Measurements from ENCODE around the gene KNCN.

The KNCN gene

GRCh38 chr1:46549697-46550681 lies 1.5 kb downstream of the KNCN start:
- no peak for DNase-seq (ENCODE audit: extremely low read depth, low read depth)
- TF ChIP-seq, protein P1, sequence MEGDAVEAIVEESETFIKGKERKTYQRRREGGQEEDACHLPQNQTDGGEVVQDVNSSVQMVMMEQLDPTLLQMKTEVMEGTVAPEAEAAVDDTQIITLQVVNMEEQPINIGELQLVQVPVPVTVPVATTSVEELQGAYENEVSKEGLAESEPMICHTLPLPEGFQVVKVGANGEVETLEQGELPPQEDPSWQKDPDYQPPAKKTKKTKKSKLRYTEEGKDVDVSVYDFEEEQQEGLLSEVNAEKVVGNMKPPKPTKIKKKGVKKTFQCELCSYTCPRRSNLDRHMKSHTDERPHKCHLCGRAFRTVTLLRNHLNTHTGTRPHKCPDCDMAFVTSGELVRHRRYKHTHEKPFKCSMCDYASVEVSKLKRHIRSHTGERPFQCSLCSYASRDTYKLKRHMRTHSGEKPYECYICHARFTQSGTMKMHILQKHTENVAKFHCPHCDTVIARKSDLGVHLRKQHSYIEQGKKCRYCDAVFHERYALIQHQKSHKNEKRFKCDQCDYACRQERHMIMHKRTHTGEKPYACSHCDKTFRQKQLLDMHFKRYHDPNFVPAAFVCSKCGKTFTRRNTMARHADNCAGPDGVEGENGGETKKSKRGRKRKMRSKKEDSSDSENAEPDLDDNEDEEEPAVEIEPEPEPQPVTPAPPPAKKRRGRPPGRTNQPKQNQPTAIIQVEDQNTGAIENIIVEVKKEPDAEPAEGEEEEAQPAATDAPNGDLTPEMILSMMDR (IDR thresholded peaks at IDR 0.05; ENCODE audit: low read depth, low read length), result no peak

DNA sequence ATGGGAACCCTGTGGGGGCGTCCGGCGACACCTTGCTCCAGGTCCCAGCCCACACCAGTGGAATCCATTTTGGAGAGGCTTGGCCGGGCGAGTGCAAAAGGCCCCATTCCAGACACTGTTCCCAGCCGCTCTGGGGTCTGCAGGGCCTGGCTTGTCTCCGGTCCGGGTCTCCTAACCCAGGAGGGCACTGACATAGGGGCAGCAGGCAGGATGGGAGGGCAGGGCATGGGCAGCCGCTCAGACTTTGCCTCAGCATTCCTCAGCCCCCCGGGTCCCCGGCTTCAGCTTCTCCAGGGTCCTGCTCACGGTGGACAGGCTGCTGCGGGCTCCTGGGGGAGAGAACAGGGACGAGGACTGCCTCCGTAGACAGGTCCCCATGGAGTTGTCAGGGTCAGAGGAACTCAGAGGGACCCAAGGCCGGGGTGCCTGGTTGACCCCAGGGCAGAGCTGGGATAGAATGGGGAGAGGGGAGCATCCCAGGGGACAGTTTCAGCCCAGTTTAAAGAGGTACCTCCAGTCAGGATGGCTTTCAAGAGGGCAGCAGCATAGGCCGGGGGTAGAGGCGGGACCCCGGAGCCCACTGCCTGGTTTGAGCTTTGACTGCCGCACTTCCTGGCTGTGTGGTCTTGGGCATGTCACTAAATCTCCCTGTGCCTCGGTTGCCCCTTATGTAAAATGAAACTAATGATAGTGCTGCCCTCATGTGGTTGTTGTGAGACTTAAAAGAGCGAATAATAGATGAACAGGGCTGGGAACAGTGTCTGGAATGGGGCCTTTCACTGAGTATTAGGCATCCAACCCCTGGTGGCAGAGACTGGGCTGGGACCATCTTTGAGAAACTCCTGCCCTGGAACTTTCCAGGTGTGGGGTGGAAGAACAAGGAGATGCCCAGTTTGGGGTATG lies 3.7 kb downstream of the KNCN start:
- TF ChIP-seq, protein P1 (IDR thresholded peaks at IDR 0.05; ENCODE audit: low read depth, low read length), result peak; percentile 50
- DNase-seq (ENCODE audit: extremely low read depth, low read depth), result no peak

DNA sequence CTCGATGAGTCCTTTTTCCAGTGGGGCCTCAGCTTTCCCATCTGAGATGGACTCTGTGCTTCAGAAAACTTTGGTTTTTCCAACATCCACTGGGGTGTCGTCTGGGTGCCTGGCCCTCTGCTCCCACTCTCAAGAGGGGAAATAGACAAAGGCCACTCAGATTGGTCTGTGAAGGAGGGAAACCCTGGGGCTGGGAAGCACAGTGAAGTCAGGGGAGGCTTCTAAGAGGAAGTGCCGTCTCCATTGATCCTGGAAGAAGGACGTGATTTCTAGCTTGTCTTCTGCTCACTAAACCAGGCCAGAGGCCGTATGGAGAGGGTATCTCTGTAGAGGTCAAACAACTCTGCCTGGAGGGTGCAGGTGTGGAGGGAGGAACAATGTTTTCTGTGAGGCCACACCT lies 5.2 kb downstream of the KNCN start:
- TF ChIP-seq, protein P1 (IDR thresholded peaks at IDR 0.05; ENCODE audit: low read depth, low read length), result no peak
- DNase-seq (ENCODE audit: extremely low read depth, low read depth), result no peak

DNA sequence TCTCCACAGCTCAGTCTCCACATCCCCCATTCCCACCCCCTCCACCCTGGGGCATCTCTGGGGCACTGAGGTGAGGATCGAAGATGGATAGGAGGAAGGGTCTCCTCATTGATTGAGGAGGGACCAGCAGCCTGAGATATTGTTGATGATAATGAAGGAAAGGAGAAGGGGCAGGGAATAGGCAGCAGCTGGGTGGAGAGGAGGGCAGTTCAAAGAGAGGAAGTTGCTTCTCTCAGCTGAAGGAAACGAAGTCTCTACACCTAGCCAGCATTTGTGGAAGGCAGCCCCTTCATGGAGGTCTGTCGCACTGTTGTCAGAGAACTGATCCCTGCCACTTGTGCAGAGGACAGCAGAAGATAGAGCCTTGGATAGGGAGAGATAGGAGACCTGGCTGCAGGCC lies 5.7 kb downstream of the KNCN start:
- TF ChIP-seq, protein P1 (IDR thresholded peaks at IDR 0.05; ENCODE audit: low read depth, low read length), result no peak
- DNase-seq (ENCODE audit: extremely low read depth, low read depth), result no peak

GRCh38 chr1:46544561-46545240 lies 6.7 kb downstream of the KNCN start:
- DNase-seq (ENCODE audit: extremely low read depth, low read depth), result no peak
- TF ChIP-seq, protein P1 (IDR thresholded peaks at IDR 0.05; ENCODE audit: low read depth, low read length), result no peak

GRCh38 chr1:46543761-46544560 lies 7.5 kb downstream of the KNCN start:
- TF ChIP-seq, protein P1 (IDR thresholded peaks at IDR 0.05; ENCODE audit: low read depth, low read length), result no peak
- no peak for DNase-seq (ENCODE audit: extremely low read depth, low read depth)
